Bronchus fibroblast of lung (primary cell): ENCODE data around the gene ZNF527. TPM values are rescaled to one million over a fixed set of nuclear protein-coding genes. Genes with fewer than 3 reads are reported as not detected.

ENCODE experiments used
- total RNA-seq: library from RNA; depleted of rRNA; stranded (reverse); fragments of >200 nt; gene quantifications from 2 replicates; pipeline ENCODE4 v1.2.3, GENCODE V29; 2015

The ZNF527 gene
- total RNA-seq = 1.5 and 2.5 TPM in 2 replicates

DNA sequence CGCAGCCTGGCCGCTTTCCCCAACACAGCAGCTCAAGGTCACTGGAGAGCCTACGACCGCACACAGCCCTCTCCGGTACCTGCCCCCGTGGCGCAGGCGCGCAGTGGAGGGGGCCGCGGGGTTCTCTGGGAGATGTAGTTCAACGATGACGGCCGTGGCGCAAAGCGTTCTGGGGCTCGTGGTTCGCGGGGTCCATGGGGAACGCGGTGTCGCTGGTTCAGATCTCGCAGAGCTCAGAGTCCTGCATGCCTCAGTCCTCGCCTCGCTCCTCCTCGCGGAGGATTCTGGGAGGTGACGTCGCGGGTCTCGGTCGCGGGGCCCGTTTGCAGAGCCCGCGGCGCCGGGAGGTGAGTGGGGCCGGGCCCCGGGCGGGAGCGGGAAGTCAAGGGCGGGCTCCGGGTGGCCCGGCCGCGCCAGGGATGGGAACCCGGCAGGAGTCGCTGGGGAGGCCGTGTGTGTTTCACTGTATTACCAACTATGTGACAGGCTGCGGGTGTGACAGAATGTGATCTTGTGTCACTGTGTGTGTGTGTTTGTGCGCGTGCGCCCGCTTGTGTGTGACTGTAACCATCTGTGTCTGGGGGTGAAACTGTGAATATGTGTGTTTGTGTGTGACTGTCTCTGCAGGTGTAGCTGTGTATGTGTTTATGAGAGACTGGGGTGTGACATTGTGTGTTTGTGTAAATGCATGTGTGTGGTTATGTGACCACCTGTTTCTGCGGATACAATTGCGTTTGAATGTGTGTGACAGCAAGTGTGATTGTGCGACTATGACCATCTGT lies at the start of gene ZNF527:
TSS of gene ZNF527 (plus strand) at position 220 of the 782 bp plus-strand sequence. CDS start 3,100 bp downstream, outside the sequence.

Other genes with a start within 250 kb of the ZNF527 start
- gene ZNF585A, start 198.4 kb upstream of the ZNF527 start, total RNA-seq = 2.4 and 3.2 TPM in 2 replicates
- gene ZNF585B, start 160.6 kb upstream of the ZNF527 start, total RNA-seq = 5.2 and 7.1 TPM in 2 replicates
- gene ZNF383, start 152.9 kb upstream of the ZNF527 start, total RNA-seq = 2.0 and 2.2 TPM in 2 replicates
- gene ZNF569, start 96.3 kb downstream of the ZNF527 start, total RNA-seq = 4.0 and 5.4 TPM in 2 replicates
- 3.2 and 3.4 TPM in 2 replicates for gene ZNF570, start 98.3 kb downstream of the ZNF527 start, total RNA-seq
- gene ZNF793, start 135.8 kb downstream of the ZNF527 start, total RNA-seq = 1.8 and 2.7 TPM in 2 replicates
- gene ZNF571, start 223.7 kb downstream of the ZNF527 start, total RNA-seq = 1.2 TPM in 2 replicates
- gene ZNF540, start 223.8 kb downstream of the ZNF527 start, total RNA-seq = 0.30 and 0.50 TPM in 2 replicates